Thoracic aorta (tissue), 2 donors: ENCODE results near the gene PSMD1. TPM values are rescaled to one million over a fixed set of nuclear protein-coding genes. Genes with fewer than 3 reads are reported as not detected.

Source experiments
- ATAC-seq: fragments of 150-250 bp; one replicate; pipeline ENCODE4 v1.8.0; 2017; ENCODE audit warnings: low read depth; ENCODE audit not compliant: insufficient number of reproducible peaks, low FRiP score
- DNase-seq: peaks from one replicate; pipeline ENCODE4 v3.0.0-alpha.2; 2020; ENCODE audit warnings: low spot score
- H3K27ac ChIP-seq, 2 donors: fragments of 200-600 bp; sonication (generic); 1 replicate in 1 of 2; 2 replicates in 1 of 2; pipeline ENCODE4 v1.5.1; 2016; ENCODE audit warnings: mild to moderate bottlenecking in 2 of 2, moderate library complexity in 2 of 2
- H3K27me3 ChIP-seq: fragments of 200-600 bp; sonication (generic); replicated peaks from 2 replicates; pipeline ENCODE4 v1.6.0; 2016; ENCODE audit warnings: mild to moderate bottlenecking; ENCODE audit not compliant: insufficient read depth
- H3K36me3 ChIP-seq: fragments of 200-600 bp; sonication (generic); one replicate; pipeline ENCODE4 v1.5.1; 2016
- H3K4me1 ChIP-seq, 2 donors: fragments of 200-600 bp; sonication (generic); 1 replicate in 1 of 2; 2 replicates in 1 of 2; pipeline versions ENCODE4 v1.5.1 to v1.6.0; 2016; ENCODE audit warnings: low read depth in 2 of 2, mild to moderate bottlenecking in 1 of 2; ENCODE audit not compliant: control insufficient read depth in 1 of 2
- H3K4me3 ChIP-seq: fragments of 200-600 bp; sonication (generic); 2 replicates; pipeline ENCODE4 v1.5.1; 2016; ENCODE audit warnings: mild to moderate bottlenecking
- H3K9me3 ChIP-seq: fragments of 200-600 bp; sonication (generic); 2 replicates; pipeline ENCODE4 v1.5.1; 2016
- total RNA-seq, 2 donors: library from RNA; depleted of rRNA; stranded (reverse); fragments of >200 nt; gene quantifications; one replicate each; pipeline versions ENCODE4 v1.1.0 to v1.2.3, GENCODE V29; 2016
- TF ChIP-seq, protein P1 (sequence below): fragments of 200-600 bp; sonication (generic); IDR thresholded peaks from one replicate; pipeline ENCODE4 v1.5.1; 2019; ENCODE audit warnings: antibody characterized with exemption

Gene PSMD1
- total RNA-seq, 2 donors from 2014 or later = 42.2 to 73.5 TPM

GRCh38 chr2:231187736-231188505, 131.3 kb downstream of the PSMD1 start:
- no peaks in the 10 kb centered on the region for H3K9me3 ChIP-seq
- no peaks in the 10 kb centered on the region for H3K36me3 ChIP-seq
- H3K4me3 ChIP-seq = no peak overlapping the region
- TF ChIP-seq, protein P1, sequence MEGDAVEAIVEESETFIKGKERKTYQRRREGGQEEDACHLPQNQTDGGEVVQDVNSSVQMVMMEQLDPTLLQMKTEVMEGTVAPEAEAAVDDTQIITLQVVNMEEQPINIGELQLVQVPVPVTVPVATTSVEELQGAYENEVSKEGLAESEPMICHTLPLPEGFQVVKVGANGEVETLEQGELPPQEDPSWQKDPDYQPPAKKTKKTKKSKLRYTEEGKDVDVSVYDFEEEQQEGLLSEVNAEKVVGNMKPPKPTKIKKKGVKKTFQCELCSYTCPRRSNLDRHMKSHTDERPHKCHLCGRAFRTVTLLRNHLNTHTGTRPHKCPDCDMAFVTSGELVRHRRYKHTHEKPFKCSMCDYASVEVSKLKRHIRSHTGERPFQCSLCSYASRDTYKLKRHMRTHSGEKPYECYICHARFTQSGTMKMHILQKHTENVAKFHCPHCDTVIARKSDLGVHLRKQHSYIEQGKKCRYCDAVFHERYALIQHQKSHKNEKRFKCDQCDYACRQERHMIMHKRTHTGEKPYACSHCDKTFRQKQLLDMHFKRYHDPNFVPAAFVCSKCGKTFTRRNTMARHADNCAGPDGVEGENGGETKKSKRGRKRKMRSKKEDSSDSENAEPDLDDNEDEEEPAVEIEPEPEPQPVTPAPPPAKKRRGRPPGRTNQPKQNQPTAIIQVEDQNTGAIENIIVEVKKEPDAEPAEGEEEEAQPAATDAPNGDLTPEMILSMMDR = no peak
- peaks cover 44 to 81% of the 10 kb centered on the region in 2 donors for H3K4me1 ChIP-seq
- no peaks in the 10 kb centered on the region for H3K27me3 ChIP-seq
- H3K27ac ChIP-seq = peak overlapping the region; percentile 99 to 100
- ATAC-seq (peak; percentile 58), DNase-seq (peak; percentile 68)

GRCh38 chr2:231188506-231189170, 132.0 kb downstream of the PSMD1 start:
- H3K9me3 ChIP-seq = no peaks in the 10 kb centered on the region
- peaks cover 43 to 82% of the 10 kb centered on the region in 2 donors for H3K4me1 ChIP-seq
- DNase-seq = no peak
- ATAC-seq = no peak
- H3K36me3 ChIP-seq = no peaks in the 10 kb centered on the region
- H3K4me3 ChIP-seq = no peak overlapping the region
- TF ChIP-seq, protein P1 = no peak
- H3K27ac ChIP-seq = peak overlapping the region; percentile 99 to 100
- H3K27me3 ChIP-seq = no peaks in the 10 kb centered on the region

DNA sequence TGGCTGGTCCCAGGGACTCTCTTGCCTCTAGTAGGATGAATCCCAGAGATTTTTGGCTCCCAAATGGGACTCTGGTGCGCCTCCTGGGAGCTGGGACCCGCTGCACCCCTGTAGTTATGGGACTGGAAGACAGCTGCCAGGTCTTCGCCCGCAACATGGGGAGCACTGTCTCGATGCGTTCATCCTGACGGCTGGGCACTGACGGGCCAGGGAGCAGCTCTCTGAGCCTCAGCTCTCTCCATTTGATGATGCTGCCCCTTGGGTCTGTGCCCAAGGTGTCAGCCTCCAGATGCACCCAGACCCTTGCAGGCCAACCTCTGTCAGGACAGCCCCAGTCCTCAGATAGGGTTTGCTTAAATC, 132.5 kb downstream of the PSMD1 start:
- Histone ChIP-seq H3K27ac (peak overlapping the region; percentile 99 to 100), H3K9me3 (no peaks in the 10 kb centered on the region), H3K27me3 (no peaks in the 10 kb centered on the region), H3K36me3 (no peaks in the 10 kb centered on the region), H3K4me3 (no peak overlapping the region), H3K4me1 (peaks cover 43 to 81% of the 10 kb centered on the region in 2 donors)
- TF ChIP-seq, protein P1 = no peak
- no peak for ATAC-seq
- no peak for DNase-seq

DNA sequence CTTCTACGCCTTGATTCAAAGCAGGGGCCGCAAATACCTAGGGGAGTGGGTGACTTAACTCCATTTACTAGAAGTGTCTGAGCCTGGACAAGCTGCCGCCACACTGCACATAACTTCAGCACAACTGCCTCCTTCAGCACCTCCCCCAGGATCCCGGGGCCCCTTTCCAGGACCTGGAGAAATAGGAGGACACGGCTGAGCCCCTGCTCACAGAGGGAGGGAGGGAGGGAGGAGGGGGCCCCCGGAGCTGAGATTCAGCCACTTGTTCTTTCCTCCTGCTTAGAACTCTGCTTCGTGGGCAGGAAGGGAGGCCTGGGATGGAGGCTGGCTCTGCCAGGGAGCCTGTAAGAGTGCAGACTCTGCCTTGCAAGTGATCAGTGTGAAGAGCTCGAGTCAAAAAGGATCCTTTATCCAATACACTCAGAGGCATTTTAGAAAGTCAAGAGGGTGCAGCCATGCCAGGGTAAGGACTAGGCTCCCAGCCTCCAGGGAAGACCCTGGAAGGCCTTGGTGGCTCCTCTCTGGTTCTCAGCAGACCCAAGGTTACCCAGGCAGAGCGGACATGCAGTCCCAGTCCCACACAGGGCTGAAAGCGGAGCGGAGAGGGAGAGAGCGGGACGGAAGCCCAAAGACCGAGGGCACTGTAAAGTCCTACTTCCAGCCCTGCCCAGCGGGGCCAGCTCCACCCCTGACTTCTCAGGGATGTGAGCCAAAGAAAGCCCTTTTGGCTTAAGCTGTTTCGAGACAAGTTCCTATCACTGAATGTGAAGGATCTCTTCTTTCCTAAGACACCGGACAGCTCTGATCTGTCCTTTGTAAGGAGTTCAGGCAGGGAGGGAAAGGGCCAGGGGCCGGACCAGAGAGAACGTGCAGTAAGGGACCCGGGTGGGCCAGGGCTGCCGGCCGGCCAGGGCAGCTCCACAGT, 133.2 kb downstream of the PSMD1 start:
- DNase-seq (peak; percentile 52), ATAC-seq (peak; percentile 38)
- Histone ChIP-seq H3K4me1 (peaks cover 41 to 78% of the 10 kb centered on the region in 2 donors), H3K36me3 (no peaks in the 10 kb centered on the region), H3K27ac (peak overlapping the region; percentile 99 to 100), H3K4me3 (peak overlapping the region; percentile 69), H3K9me3 (no peaks in the 10 kb centered on the region), H3K27me3 (no peaks in the 10 kb centered on the region)
- TF ChIP-seq, protein P1 = no peak
